GM19395 (cell line): ENCODE results near the gene EP400.
"Not testable (repeated sequence)": the region's sequence is repeated elsewhere in the genome, so short reads cannot be mapped to it uniquely, and the experiment has no call there.

Source experiments
- ATAC-seq: cut with Tn5 transposase; IDR thresholded peaks from one replicate; pipeline ENCODE4 v1.9.1; 2021; ENCODE audit warnings: mild to moderate bottlenecking, moderate library complexity; ENCODE audit not compliant: unreplicated experiment

Gene EP400

DNA sequence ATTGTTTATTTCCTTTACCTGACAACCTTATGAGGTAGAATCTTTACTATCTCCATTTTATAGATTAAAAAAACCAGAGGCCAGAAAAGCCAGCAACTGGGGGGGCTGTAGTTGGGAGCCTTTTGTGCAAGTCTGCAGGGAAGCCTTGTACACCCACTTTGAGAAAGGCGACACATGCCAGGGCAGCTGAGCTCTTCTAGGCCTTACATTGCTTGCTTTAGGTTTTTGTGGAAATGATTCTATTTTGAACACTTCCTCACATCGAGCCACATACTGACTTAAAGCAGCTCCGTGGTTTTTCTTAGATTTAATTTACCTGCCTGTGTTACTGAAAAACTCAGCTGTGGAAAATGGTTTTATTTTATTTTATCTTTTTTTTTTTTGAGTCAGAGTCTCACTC is 34.6 kb downstream of the EP400 start:
- no peak for ATAC-seq

DNA sequence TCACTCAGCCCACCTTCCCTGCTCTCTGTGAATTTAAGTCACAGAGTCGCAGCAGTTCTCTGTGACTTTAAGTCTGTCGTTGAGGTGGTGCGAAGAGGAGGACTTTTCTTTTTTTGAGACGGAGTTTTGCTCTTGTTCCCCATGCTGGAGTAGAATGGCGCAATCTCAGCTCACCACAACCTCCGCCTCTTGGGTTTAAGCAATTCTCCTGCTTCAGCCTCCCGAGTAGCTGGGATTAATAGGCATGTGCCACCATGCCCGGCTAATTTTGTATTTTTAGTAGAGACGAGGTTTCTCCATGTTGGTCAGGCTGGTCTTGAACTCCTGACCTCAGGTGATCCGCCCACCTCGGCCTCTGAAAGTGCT is 35.8 kb downstream of the EP400 start:
- not testable (repeated sequence) for ATAC-seq

DNA sequence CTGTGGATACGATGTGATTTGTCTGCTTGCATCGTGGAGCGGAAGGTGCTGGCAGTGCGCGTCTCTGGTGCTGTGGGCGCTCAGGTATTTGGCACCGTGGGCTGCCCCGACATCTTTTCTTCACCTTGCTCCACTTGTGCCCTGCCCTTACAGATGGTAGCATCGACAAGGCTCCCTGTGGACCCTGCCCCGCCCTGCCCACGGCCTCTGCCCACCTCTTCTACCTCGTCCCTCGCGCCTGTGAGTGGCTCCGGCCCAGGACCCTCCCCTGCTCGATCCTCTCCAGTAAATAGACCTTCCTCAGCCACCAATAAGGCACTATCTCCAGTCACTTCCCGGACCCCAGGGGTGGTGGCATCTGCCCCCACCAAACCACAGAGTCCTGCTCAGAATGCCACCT is 36.6 kb downstream of the EP400 start:
- ATAC-seq, result no peak

DNA sequence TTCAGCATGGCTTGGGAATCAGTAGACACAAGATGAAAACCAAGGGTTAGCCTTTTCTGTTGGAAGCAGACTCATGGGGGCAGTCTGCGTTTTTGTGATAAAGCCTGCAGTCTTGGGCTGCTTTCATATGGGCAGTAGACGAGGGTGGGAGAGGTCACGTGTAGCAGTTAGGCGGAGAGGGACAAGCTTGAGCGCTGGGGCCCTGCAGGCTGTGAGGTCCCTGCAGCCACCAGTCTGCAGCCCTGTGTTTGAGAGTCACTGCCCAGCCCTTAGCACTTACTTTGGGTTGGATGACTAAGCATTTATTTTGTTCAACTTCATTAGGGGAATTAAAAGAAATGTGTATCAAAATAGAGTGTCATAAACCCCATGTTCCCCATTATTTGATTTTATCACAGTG is 37.2 kb downstream of the EP400 start:
- ATAC-seq, result no peak

DNA sequence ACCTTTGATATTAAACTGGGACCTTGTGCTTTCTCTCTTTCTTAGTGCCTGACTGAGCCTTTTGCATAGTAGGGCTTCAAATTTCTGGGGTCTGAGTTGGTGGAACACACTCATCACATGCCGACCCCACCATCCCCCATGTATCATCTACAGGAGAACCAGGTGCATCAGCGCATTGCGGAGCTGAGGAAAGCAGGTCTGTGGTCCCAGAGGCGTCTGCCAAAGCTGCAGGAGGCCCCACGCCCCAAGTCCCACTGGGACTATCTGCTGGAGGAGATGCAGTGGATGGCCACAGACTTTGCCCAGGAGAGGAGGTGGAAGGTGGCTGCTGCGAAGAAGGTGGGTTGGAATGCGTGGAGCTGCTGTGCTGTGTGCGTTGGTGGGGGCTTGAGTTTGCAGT is 37.8 kb downstream of the EP400 start:
- ATAC-seq, result no peak

DNA sequence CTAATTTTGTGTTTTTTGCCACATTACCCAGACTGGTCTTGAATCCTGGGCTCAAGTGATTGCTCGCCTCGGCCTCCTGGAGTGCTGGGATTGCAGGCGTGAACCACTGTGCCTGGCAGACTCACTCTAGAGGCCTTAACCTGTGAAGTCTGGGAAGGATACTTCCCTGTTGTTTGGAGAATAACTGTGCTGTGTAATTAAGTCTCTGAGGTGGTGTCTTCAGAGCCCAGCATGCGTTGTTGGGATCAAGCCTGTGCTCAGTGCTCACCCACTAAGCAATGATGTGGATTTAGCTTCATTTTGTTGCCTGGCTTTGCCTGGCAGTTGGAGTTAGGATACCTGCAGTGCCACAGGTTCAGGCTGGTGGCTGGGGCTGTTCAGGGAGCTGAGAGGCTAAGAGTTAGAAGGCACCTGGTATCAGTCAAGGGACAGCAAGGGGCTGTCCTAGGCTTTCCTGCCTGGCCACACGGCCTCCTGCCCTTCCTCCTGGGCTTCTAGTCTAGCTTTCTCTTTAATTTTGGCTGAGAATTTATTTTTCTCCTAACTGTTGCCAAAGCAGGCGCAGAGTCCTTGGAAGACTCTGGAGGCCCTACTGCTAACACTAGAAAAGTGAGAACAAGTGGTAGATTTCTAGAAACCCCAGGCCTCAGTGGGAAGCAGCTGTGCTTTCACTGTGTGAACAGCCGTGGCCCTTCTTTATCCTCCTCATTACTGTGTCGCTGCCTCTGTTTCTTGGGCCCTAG is 38.5 kb downstream of the EP400 start:
- no peak for ATAC-seq

DNA sequence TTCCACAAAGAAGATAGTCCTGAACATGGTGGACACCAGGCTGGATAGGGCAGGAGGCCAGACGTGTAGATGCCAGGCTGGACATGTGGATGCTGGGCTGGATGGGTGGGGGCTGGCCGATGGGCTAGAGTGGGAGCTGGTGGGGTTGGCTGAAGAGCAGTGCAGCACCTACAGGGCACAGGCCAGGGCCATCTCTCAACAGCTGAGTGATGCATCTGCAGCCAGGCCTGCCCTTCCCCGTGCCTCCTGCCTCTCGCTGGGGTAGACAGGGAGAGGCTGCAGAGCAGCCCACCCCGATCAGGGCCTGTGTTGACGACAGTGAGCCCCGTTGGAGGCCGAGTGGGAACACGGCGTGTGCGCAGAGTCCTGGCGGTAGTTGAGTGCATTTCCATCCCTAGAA is 39.3 kb downstream of the EP400 start:
- no peak for ATAC-seq

DNA sequence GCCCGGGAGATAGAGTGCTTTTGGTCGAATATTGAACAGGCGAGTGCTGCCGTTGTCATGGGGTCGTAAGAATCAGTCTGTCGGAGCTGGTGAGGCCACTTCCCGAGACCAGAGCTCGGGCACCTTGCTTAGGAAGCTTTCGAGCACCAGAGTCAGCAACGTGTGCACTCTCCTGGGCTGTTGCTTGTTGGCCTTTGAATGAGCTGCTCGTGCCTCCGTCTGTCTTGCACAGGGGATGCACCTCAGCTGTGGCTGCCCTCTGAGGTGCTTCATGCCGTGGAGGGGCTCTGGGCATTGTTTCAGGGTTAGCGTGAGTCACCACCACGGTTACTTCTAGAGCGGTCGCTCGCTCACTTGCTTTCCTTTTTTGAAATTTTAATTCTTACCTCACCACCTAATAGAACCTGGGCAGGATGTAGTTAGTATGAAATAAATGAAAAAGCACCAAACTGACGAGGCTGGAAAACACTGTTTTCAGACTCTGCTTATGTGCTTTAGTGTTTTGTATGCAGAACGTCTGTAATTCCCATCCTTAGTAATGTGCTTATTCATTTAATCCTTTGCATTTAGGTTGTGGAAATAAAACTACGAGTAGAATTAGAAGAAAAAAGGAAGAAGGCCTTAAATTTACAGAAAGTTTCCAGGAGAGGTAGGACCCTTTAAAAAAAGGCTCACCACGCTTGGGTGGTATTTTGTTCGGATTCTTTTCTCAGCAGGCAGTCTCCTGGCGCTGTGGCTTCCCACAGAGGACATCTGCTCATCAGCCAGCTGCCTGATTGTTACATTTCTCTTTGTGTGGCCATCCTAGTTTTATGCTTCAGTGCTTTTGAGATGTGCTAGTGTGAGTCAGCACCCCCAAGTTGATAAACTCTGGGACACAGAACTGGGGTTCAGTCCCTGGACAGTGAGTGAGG is 40.6 kb downstream of the EP400 start:
- no peak for ATAC-seq

DNA sequence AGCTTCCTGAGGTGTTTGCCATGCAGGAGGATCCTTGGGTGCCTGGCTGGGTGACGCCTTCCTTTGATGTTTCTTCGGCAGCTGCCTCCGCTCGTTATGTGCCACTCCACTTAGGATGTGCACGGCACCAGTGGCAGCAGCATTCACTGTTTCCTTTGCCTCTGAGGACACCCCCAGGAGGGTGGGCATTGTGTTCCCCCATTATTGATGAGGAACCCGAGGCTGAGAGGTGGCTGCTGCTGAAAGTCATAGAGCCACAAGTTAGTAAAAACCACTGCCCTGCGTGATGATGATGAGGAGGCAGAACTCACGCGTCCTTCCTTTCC is 41.2 kb downstream of the EP400 start:
- no peak for ATAC-seq

DNA sequence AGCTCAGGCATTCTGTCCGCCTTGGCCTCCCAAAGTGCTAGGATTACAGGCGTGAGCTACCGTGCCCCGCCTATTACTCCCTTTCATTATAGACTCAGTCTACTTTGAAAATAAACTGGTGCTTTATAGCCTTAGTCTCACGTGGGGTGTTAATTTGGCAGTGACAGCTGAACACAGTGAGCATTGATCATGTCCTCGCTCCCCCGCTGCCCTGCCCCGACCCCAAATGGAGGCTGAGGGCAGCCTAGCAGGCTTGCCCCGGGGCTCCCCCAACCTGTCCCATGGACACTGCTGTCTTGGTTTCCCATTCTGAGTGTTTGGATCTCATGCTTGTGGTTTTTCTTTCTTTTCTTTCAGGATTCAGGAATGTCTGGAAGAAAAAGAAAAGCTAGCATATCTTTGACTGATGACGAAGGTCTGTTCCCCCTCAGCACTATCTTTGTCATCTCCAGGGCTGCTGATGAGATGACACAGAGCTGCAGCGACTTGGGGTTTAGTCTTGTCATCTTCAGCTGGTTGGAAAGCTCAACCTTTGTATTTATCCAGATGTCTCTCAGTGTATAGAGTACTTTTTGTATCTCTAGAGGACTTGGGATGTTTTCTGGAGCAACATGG is 42.2 kb downstream of the EP400 start:
- ATAC-seq, result no peak

DNA sequence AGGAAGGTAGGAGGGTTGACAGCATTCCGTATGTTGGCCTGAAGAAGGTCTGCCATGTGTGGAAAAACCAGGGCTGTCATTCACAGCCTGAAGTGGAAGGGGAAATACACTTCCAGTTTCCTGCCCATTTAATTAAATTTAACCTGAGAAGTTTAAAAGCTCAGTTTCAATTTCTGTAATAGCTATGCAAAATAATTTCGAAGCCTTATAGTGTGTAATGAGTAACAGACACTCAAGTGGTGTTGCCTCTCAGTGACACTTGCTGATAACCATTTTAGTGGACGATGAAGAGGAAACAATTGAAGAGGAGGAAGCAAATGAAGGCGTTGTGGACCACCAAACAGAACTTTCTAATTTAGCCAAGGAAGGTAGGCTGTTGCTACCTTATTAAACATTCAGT is 44.8 kb downstream of the EP400 start:
- peak; percentile 84 for ATAC-seq

DNA sequence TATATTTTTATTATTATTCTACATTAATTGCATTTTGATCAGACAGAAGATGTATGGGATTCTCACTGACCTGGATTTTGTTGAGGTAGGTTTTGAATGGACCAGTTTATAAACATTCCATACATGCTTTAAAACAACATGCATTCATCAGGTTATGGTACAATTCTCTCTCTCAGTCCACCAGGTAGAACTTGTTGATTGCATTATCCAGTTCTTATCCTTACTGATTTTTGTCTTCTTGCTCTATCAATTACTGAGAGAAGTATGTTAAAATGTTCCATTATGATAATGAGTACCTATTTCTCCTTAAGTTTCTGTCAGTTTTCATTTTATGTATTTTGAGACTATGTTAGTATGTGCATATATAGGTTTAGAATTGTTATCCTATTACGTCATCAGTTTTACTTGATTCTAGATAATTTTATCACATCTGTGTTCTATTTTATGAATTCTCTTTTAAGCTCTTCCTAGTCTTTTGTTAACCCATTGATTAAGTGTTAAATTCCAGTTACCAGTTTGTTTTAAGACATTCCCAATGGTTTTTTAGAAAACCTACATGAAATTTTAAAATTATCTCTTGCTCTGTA is 50.6 kb downstream of the EP400 start:
- ATAC-seq, result no peak

DNA sequence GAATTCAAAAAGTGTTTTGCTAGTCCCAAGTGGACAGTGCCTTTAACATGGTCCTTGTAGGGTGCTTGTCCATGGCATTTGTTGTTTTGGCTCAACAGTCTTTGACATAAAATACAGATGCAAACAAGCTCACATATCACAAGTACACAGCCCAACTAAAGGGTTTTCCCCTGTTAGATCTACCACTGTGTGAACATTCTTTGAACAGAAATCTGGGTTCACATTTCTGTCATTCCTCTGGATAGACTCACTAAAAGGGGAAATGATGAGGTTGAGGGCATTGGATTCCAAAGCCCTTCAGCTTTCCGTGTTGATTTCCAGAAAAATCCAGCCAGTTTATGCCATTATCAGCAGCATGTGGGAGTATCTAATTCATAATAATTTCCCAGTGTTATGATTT is 54.1 kb downstream of the EP400 start:
- no peak for ATAC-seq

DNA sequence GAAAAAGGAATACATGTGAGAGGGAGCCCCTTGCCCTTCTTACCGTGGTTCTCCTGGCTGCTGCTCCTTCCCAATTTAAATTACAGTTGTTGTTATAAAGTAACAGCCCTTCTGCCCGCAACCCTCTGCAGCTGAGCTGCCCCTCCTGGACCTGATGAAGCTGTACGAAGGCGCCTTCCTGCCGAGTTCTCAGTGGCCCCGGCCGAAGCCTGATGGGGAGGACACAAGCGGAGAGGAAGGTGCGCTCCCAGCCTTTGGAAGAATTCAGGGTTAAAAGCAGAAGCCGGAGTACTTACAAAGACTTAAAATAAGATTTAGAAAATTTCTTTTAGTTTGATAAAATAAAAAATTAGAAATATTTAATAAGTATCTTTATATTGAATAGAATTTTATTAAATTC is 55.2 kb downstream of the EP400 start:
- no peak for ATAC-seq

DNA sequence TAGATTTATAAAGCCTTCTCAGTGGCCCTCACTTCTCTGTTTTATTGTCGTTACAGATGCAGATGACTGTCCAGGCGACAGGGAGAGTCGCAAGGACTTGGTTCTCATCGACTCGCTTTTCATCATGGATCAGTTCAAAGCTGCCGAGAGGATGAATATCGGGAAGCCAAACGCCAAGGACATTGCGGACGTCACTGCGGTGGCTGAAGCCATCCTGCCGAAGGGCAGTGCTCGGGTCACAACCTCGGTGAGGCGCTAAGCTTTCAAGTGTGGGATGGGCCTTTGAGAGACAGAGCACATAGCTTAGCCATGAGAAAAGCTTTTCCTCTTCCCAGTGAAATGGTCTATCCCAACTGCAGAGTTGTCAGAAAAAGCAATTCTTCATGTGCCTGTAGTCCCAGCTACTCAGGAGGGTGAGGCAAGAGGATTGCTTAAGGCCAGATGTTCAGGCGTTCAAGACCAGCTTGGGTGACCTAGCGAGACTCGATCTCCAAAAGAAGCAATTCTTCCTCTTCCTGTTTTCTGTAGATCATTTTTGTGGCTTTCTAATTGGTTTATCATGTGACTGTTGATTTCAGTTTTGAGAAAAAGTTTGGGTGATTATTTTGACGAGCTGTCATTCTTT is 56.4 kb downstream of the EP400 start:
- ATAC-seq, result no peak

DNA sequence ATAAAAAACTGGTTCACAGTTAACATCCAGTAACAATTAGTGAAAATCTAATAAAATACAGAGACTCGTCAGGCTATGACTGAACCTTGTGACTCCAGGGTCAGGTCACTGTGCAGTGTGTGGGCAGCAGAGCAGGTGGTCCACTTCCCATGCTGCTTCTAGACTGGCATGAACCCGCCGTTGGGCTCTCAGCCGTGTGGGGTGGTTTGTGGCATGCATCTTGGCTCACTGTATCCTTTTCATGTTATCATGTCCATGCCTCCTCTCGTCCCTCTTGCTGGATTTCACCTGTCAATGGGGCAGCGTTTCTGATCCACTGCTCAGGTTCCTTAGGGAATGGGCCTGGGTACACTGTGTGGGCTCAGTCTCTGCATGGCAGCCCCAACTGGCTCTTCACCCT is 57.3 kb downstream of the EP400 start:
- ATAC-seq, result no peak

DNA sequence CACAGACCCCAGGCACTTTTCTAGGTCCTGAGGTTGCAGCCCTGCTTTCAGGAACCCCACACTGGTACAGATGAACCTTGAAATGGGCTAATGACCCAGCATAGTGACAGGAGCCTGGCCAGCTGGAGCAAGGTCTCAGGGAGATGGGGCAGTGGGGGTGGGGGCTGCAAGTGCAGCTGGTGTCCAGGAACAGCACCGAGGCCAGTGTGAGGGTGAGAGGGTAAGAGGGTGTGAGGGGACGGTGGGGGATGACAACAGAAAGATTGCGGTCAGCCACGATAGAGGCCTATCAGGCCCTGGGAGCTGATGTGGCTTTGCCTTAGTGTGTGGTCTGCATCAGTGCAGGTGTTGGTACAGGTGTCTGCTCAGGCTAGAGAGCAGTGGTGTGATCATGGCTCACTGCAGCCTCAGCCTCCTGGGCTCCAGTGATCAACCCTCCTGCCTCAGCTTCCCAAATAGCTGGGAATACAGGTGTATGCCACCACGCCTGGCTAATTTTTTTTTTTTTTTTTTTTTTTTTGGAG is 59.7 kb downstream of the EP400 start:
- ATAC-seq, result no peak

DNA sequence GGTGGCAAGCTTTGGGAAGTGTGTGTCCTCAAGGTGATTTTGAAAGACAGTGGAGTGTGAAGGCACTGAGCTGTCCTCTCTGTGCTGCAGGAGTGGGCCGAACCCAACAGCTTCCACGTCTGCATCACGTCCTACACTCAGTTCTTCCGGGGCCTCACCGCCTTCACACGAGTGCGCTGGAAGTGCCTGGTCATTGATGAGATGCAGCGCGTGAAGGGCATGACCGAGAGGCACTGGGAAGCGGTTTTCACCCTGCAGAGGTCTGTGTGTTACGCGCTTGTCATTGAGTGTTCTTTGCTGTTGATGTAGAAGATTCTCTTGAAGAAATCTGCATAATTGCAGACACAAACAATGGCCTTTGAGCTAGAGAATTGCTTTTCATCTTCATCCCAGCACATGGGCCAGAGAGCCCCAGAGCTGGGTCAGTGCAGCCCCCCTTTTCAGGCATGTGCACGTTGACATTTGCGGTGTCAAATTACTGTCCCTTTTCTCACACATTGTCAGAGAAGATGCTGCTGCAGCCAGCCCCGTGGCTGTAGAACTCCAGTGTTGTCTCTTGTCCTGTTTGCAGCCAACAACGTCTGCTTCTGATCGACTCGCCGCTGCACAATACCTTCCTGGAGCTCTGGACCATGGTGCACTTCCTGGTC is 63.3 kb downstream of the EP400 start:
- no peak for ATAC-seq

DNA sequence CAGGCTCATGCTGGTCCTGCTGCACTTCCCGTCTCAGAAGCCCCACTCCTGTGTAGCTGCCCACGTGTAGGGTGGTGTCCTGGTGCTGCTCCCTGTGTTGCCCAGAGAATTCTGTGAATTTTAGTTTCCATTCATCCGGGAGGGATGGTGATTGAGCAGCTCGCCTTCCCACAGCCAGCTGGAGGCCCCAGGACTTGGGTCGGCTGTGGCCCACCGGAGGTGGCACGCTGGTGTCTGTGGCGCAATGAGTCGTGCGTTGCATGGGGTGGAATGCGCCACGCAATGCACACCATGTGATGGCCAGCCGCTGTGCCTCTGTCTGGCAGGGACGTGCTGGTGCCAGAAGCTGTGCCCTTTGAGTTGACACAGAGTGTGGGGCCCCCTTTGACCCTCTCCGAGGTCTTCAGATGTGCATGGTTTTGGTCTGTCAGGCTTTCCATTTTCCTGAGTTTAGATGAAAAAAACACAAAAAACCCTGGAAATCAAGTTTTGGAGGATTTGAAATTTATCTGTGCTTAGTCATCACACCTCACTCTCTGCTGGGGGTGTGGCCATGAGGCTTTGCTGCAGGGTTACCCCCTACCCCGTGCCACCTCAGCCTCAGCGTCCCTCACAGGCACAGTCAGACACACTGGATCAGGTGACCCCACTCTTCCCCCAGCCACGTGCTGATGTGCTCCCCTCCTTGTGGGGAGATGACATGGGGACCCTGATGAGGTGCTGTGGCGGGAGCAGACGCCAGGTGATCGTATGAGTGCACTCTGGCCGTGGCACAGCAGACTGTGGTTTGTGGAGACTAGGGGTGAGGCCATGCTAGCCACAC is 64.6 kb downstream of the EP400 start:
- ATAC-seq, result no peak

DNA sequence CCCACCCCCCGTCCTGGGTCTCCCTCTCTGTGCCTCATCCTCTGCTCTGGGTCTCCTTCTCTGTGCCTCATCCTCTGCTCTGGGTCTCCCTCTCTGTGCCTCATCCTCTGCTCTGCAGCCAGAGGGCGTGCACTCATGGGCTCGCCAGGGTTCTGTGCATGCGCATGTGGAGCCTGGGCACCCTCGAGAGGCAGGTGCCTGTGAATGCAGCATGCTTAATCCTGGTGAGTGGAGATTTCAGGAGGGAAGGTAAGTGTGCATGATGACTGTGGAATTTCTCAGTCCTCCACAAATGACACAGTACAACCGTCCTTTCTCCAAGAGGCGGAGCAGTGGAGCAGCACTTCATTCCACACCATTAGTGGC is 65.2 kb downstream of the EP400 start:
- ATAC-seq, result no peak
